K562 (cell line): Measurements from ENCODE around the gene TSPYL6. TPM values are rescaled to one million over a fixed set of nuclear protein-coding genes. Genes with fewer than 3 reads are reported as not detected.

Experiments
- C11orf30 ChIP-seq: fragments of 450-650 bp; IDR thresholded peaks from 2 replicates; pipeline ENCODE4 v1.6.1; 2016; ENCODE audit warnings: low read depth, mild to moderate bottlenecking
- CREM ChIP-seq: IDR thresholded peaks from 2 replicates; pipeline ENCODE4 v1.6.1; 2014; ENCODE audit warnings: antibody characterized with exemption, low read depth
- EP400 ChIP-seq: fragments of 450-650 bp; IDR thresholded peaks from 2 replicates; pipeline ENCODE4 v1.6.1; 2017; ENCODE audit warnings: antibody characterized with exemption, mild to moderate bottlenecking, moderate library complexity
- ERF ChIP-seq: fragments of 450-650 bp; formaldehyde crosslinking; IDR thresholded peaks from 2 replicates; pipeline ENCODE4 v1.4.0; 2020; ENCODE audit warnings: mild to moderate bottlenecking, mixed read lengths
- FOXK2 ChIP-seq, 2 experiments: fragments of 450-650 bp; IDR thresholded peaks in 1 of 2; conservative IDR thresholded peaks in 1 of 2; 2 replicates each; pipeline ENCODE4 v1.6.1; 2016; ENCODE audit warnings: low read depth in 2 of 2, mild to moderate bottlenecking in 1 of 2
- GABPA ChIP-seq: fragments of 200-800 bp; sonication (Bioruptor generic); conservative IDR thresholded peaks from 2 replicates; pipeline ENCODE4 v1.6.1; 2016; ENCODE audit warnings: low read depth, missing genetic modification characterization, missing compliant biosample characterization
- GABPB2 ChIP-seq: fragments of 250-450 bp; sonication (Bioruptor Pico); conservative IDR thresholded peaks from 2 replicates; pipeline ENCODE4 v1.5.1; 2021; ENCODE audit warnings: mild to moderate bottlenecking
- HDAC1 ChIP-seq, 2 experiments: fragments of 450-650 bp; IDR thresholded peaks; 2 replicates each; pipeline ENCODE4 v1.6.1; 2016 to 2017; ENCODE audit warnings: inconsistent platforms in 1 of 2, mild to moderate bottlenecking in 1 of 2, moderate library complexity in 1 of 2
- HSF4 ChIP-seq: fragments of 250-450 bp; sonication (Bioruptor Pico); IDR thresholded peaks from 2 replicates; pipeline ENCODE4 v2.1.2; 2022; ENCODE audit warnings: mild to moderate bottlenecking, moderate library complexity, borderline replicate concordance
- KLF6 ChIP-seq: fragments of 250-450 bp; sonication (Bioruptor Pico); IDR thresholded peaks from 2 replicates; pipeline ENCODE4 v1.4.0; 2020; ENCODE audit warnings: mild to moderate bottlenecking, moderate library complexity, borderline replicate concordance
- L3MBTL2 ChIP-seq: fragments of 450-650 bp; IDR thresholded peaks from 2 replicates; pipeline ENCODE4 v1.6.1; 2016; ENCODE audit warnings: mild to moderate bottlenecking, moderate library complexity
- MAFK ChIP-seq: IDR thresholded peaks from 2 replicates; pipeline ENCODE4 v1.6.1; 2011; ENCODE audit warnings: low read length, improper control_type of control experiment
- MEF2A ChIP-seq: IDR thresholded peaks from 2 replicates; pipeline ENCODE4 v1.6.1; 2011; ENCODE audit warnings: low read depth, mild to moderate bottlenecking, low read length, moderate library complexity; ENCODE audit not compliant: control insufficient read depth
- NFE2 ChIP-seq: IDR thresholded peaks from 2 replicates; pipeline ENCODE4 v1.6.1; 2014; ENCODE audit warnings: antibody characterized with exemption, low read depth
- NFIX ChIP-seq: fragments of 250-450 bp; sonication (Bioruptor Pico); IDR thresholded peaks from 2 replicates; pipeline ENCODE4 v1.4.0; 2020; ENCODE audit warnings: low read depth, mild to moderate bottlenecking, moderate library complexity
- OTX1 ChIP-seq: fragments of 450-650 bp; formaldehyde crosslinking; IDR thresholded peaks from 2 replicates; pipeline ENCODE4 v1.4.0; 2022; ENCODE audit warnings: mild to moderate bottlenecking
- POLR2G ChIP-seq: fragments of 200-400 bp; formaldehyde crosslinking; IDR thresholded peaks from 2 replicates; pipeline ENCODE4 v1.6.1; 2017; ENCODE audit warnings: low read depth, mild to moderate bottlenecking, antibody characterized with exemption, low read length, moderate library complexity
- POLR2H ChIP-seq: IDR thresholded peaks from 2 replicates; pipeline ENCODE4 v1.6.1; 2016; ENCODE audit warnings: missing genetic modification characterization, low read depth, mild to moderate bottlenecking, control low read depth, missing compliant biosample characterization, moderate library complexity
- SMAD1 ChIP-seq: fragments of 150-350 bp; IDR thresholded peaks from 2 replicates; pipeline ENCODE4 v1.6.1; 2014; ENCODE audit warnings: low read length, low read depth; ENCODE audit not compliant: partially characterized antibody
- ZKSCAN1 ChIP-seq: fragments of 150-350 bp; IDR thresholded peaks from 2 replicates; pipeline ENCODE4 v1.6.1; 2016; ENCODE audit warnings: low read depth, low read length
- polyA plus RNA-seq, 8 experiments: library from polyadenylated mRNA; depleted of rRNA in 4 of 8; stranded (reverse) in 5 of 8; unstranded in 3 of 8; fragments of >200 nt; fragmentation: Nextera tagmentation in 2 of 8; fragmentation: Illumina TruSeq in 1 of 8; extraction: Ambion mirVana in 2 of 8; extraction: Trizol in 1 of 8; gene quantifications; 2 replicates each; pipeline versions ENCODE4 v1.2.1 to v1.2.3, GENCODE V29; 2011 to 2014; ENCODE audit warnings: inconsistent platforms in 1 of 8, missing spikeins in 1 of 8
- total RNA-seq, 7 experiments: library from RNA; depleted of rRNA in 6 of 7; stranded (reverse); fragments of >200 nt in 6 of 7; fragmentation: Illumina TruSeq in 2 of 7; extraction: Trizol in 2 of 7; gene quantifications; 2 replicates each; pipeline versions ENCODE4 v1.2.1 to v1.2.3, GENCODE V29; 2011 to 2021; ENCODE audit warnings: low replicate concordance in 1 of 7
- TF ChIP-seq, protein P1 (sequence below): sonication (generic); formaldehyde crosslinking; IDR thresholded peaks from 2 replicates; pipeline ENCODE4 v1.8.0; 2022; ENCODE audit warnings: mild to moderate bottlenecking, missing genetic modification reagents
- TF ChIP-seq, protein P2 (sequence below): fragments of 150-350 bp; conservative IDR thresholded peaks from 2 replicates; pipeline ENCODE4 v1.6.1; 2014; ENCODE audit warnings: low read length
- TF ChIP-seq, protein P3 (sequence below): sonication (generic); formaldehyde crosslinking; IDR thresholded peaks from 2 replicates; pipeline ENCODE4 v1.9.0; 2022; ENCODE audit warnings: mild to moderate bottlenecking, missing genetic modification reagents
- TF ChIP-seq, protein P4 (sequence below): fragments of 450-650 bp; IDR thresholded peaks from 2 replicates; pipeline ENCODE4 v1.7.0; 2016; ENCODE audit warnings: borderline replicate concordance

Gene TSPYL6
- total and polyA plus RNA-seq, 9 of the 15 experiments (the other 6 are each of a cell fraction or from before 2014, with no cell fraction given) = 1.5 to 10.1 (median 7.6) TPM

DNA sequence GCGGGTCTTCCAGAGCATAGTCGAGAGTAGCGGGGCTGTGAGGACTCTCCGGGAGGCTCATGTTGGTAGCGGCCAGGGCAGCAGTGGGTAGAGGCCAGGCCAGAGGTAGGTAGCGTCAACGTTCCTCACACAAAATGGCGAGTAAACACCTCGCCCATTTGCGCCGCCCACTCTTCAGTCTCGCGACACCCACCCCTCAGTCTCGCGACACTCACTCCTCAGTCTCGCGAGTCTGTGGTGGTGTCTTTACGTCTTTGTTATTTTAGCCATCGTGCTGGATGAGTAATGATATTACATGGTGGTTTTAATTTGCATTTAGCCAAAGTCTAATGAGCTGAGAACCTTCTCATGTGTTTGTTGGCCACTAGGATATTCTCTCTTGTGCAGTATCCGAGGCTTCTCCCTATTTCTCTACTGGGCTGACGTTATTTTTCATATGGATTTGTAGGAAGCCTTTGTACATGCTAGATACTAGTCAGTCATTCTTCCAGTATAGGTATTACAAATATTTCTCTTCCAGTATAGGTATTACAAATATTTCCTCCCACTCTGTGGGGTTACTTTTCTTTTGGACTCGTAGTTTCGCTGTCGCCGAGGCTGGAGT, at the start of gene TSPYL6 (continued):
- TF ChIP-seq, protein P1, sequence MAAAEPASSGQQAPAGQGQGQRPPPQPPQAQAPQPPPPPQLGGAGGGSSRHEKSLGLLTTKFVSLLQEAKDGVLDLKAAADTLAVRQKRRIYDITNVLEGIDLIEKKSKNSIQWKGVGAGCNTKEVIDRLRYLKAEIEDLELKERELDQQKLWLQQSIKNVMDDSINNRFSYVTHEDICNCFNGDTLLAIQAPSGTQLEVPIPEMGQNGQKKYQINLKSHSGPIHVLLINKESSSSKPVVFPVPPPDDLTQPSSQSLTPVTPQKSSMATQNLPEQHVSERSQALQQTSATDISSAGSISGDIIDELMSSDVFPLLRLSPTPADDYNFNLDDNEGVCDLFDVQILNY (CRISPR knock-in tag) = no peak
- TF ChIP-seq POLR2H (tag) (0 out of 2 replicates have a peak, but pooled peaks have one; percentile 60), NFIX (CRISPR knock-in tag) (no peak), NFE2 (no peak), ERF (no peak), CREM (peak; percentile 34; the same call in 1 of the 2 replicates), HSF4 (CRISPR knock-in tag) (no peak), FOXK2 (conservative IDR thresholded peaks at IDR 0.05 in 1 of 2, IDR thresholded peaks at IDR 0.05 in 1 of 2; ENCODE audit: low read depth in 2 of 2) (peak; percentile 78), POLR2G (peak; percentile 82), GABPA (0 out of 2 replicates have a peak, but pooled peaks have one; percentile 6), SMAD1 (peak; percentile 39), KLF6 (CRISPR knock-in tag) (no peak), C11orf30 (no peak), ZKSCAN1 (no peak), HDAC1 (IDR thresholded peaks at IDR 0.05) (no peak), L3MBTL2 (peak; percentile 79), EP400 (peak; percentile 67), GABPB2 (CRISPR knock-in tag) (no peak), OTX1 (no peak), MAFK (no peak), MEF2A (no peak)
- TF ChIP-seq, protein P2, sequence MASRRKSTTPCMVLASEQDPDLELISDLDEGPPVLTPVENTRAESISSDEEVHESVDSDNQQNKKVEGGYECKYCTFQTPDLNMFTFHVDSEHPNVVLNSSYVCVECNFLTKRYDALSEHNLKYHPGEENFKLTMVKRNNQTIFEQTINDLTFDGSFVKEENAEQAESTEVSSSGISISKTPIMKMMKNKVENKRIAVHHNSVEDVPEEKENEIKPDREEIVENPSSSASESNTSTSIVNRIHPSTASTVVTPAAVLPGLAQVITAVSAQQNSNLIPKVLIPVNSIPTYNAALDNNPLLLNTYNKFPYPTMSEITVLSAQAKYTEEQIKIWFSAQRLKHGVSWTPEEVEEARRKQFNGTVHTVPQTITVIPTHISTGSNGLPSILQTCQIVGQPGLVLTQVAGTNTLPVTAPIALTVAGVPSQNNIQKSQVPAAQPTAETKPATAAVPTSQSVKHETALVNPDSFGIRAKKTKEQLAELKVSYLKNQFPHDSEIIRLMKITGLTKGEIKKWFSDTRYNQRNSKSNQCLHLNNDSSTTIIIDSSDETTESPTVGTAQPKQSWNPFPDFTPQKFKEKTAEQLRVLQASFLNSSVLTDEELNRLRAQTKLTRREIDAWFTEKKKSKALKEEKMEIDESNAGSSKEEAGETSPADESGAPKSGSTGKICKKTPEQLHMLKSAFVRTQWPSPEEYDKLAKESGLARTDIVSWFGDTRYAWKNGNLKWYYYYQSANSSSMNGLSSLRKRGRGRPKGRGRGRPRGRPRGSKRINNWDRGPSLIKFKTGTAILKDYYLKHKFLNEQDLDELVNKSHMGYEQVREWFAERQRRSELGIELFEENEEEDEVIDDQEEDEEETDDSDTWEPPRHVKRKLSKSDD = peak; percentile 98
- TF ChIP-seq, protein P3, sequence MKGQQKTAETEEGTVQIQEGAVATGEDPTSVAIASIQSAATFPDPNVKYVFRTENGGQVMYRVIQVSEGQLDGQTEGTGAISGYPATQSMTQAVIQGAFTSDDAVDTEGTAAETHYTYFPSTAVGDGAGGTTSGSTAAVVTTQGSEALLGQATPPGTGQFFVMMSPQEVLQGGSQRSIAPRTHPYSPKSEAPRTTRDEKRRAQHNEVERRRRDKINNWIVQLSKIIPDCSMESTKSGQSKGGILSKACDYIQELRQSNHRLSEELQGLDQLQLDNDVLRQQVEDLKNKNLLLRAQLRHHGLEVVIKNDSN (CRISPR knock-in tag) = no peak
- TF ChIP-seq, protein P4, sequence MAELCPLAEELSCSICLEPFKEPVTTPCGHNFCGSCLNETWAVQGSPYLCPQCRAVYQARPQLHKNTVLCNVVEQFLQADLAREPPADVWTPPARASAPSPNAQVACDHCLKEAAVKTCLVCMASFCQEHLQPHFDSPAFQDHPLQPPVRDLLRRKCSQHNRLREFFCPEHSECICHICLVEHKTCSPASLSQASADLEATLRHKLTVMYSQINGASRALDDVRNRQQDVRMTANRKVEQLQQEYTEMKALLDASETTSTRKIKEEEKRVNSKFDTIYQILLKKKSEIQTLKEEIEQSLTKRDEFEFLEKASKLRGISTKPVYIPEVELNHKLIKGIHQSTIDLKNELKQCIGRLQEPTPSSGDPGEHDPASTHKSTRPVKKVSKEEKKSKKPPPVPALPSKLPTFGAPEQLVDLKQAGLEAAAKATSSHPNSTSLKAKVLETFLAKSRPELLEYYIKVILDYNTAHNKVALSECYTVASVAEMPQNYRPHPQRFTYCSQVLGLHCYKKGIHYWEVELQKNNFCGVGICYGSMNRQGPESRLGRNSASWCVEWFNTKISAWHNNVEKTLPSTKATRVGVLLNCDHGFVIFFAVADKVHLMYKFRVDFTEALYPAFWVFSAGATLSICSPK = no peak
